NCI-H2227 treated with DMSO at 0.1 percent for 48 hours (cell line): ENCODE results near the gene PYGM.
A peak's percentile ranks its signal among the peaks of the same experiment; 100 is the strongest.

Experiments
- DNase-seq: peaks from one replicate; lab custom pipeline; 2025; lab: John Stamatoyannopoulos, UW

Gene PYGM

DNA sequence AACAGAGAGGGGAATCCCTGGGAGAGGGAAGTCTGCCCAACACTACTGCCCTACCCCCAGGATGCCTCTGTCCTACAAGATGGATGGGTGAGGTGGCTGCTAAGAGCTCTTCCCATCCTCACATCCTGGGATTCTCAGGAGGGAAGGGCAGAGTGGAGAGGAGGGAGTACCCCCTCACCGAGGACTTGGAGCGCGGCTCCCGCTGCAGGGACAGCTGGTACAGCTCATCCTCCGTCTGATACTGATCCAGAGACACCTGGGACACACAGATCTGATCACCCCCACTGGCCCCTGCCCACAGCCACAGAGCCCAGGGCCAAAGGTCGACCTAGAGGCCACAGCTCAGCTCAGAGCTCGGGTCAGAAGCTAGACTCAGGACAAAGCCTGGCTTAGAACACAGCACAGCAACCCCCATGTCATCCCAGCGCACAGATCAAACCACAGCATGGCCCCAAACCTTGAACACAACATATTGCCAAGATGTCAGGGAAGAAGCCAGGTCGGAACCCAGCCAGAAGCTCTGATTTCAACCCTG is 24.0 kb downstream of the PYGM start:
- no peak for DNase-seq

DNA sequence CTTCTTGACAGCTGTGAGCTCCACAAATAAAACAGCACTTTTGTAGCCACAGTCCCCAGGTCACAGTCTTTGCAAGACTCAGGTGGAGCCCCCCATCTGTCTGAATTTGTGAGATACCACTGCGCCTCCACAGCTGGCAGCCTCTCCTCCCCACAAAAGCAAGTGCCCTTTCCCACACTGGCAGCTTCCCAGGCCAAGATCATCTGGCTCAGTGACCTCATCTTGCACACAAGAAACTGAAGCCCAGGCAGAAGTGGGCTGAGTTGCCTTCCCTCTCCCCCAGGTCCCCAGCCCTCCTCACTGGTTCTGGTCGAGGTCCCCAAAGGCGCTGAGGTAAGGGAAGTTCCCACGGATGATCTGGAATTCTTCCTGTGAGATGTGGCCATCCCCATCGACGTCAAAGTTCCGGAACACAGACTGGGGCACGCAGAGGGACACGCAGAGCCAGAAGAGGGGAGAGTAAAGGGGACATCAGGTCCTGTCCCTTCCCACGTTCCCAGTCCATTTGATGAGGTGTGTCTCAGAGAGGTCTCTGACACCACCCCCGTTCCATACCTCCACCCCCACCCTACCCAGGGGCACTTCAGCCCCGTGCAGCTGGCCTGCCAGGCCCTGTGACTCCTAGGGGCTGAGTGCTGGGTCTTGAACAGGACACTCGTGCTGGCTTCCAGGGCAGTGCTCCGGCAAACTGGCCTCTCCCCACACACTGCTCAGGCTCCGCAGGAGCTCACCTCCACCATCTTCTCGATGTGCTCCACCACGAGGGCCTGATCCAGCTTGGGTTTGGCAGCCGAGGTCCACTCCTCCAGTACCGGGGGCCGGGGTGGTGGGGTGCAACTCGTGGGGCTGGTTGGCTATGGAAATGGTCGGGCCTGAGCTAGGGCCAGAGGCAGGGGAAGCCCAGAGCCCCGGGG is 24.7 kb downstream of the PYGM start:
- DNase-seq: no peak

DNA sequence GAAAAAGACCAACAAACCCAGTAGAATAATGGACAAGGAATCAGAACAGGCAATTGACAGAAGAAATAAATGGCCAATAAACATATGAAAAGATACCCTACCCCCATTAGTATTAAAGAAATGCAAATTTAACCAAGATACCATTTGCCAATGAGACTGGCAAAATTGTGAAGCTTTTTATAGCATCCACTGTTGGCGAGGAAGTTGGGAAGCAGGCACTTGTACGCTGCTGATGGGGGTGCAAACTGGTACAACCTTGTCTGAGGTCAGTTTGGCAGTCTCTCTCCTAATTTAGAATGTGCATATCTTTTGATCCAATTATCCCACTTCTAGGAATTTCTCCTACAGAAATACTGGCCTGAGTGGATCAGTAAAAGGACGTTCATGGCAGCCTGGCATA is 28.2 kb downstream of the PYGM start:
- no peak for DNase-seq

DNA sequence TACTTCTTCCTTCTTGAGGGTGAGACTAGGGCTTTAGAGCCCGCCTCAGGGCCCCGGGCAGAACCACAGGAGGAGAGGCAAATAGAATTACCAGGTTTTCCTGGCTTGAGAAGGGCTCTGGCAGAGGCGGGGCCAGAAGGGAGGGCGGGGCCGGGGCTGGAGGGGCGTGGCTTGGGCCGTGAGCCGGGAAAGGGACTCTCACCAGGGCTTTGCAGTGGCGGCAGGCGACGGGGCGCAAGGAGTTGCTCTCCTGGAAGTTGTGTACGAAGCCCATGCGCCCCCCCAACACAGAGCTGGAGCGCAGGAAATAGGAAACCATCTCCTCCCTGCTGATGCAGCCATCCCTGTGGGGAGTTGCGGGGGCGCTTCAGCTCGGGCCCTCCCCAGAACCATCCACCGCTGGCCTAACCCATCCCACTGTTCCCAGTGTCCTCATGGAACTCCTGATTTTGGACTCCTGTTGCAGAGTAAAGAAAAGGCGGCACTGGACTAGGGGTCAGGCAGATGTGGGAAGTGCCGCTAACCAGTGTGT is 29.9 kb downstream of the PYGM start:
- DNase-seq: no peak

DNA sequence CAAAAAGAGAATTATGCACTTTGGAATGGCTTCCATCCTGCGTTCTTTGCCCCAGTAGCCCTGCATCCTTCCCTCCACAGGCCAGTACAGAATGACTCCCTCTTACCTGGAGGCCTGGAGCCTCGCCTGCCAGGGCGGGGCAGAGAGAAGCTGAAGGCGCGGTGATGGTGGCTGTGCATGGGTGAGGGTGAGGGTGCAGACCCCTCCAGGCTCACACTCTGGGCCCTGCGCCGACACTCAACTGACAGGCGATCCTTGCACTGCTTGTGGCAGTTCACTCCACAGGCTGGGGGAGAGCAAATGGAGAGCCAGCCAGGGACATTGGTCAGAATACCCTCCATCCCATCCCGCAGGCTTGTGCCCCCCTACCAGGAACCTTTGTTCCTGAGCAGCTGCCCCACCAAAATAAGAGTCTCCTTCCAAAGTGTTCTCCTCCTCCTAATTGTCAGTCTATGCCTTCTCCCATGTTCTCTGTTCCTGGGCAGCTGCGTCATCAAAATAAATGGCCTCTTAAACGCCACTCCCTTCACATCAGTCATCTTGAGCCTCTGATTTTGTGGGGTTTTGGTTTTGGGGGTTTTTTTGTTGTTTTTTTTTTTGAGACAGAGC is 30.9 kb downstream of the PYGM start:
- no peak for DNase-seq

DNA sequence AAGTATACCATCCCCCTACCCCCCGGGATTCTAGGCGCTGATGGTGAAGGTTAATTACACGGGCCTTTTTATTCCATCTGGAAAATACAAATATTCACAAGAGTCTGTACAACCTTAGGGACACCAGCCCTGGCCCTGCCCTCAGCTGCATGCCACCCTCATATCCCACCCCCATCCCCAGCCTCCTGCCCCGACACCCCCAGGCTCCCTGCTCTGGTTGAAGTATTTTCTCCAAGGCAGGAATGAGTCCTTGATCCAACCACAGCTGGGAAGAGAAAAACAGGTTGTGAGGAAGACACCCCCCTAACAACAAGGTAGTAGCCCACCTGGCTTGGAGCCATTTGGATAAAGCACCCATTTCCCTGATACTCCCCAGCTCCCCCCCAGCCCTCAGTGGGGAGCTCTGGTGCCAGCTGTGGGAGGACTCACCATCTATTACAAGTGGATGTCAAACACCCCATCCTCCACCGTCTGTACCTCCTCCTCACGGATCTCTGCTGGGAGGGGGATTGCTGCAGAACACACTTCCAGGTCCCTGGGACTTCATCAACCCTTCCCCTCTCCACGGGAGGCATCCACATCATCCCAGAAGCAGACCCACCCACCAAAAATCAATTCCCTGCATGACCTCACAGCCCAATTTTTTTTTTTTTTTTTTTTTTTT is 32.8 kb downstream of the PYGM start:
- DNase-seq: no peak

DNA sequence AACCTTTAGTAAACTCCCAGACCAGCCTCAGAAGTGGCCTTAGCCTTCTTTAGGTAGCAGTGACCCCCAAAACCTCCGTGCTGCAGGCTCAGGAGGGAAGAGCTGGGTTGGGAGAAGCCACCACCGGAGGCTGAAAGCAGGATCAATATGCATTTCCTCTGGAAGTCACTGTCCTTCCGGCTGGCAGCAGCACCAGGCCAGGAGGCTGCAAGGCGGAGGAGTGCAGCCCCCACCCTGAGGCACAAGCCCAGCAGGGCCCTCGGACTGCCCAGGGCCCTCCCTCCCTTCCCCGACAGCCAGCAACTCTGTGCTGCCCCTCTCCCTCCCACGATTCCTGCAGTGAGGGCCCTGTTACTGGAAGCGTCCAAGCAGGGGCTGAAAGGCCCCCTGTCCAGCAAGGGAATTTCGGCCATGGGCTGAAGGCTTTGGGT is 33.5 kb downstream of the PYGM start:
- no peak for DNase-seq

DNA sequence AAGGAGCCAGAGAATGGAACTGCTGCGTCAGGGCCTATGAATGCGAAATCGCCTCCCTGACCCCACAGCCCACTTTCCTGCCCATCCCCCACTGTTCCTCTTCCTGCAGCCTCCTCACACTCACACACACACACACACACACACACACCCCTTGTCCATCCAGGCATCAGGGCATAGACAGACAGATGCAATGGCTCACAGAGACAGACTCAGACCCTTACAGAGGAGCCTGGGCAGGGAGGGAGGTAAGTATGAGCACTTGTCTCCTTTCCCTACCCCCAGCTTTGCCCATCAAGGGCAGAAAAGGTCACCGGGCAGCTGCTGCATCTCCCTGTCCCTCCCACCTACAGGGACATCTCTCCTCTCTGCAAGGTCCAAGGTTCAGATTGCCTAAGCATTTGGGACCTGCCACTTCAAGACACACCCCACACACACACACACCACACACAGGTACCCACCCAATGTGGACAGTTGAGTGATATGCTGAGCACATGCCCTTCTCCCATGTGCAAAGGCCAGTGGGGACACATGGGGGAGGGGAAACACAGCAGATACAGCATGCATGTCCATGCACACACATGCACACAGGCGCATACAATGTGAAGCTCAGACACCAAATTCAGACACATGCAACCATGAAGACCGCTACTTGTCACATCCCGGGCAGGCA is 34.8 kb downstream of the PYGM start:
- peak; percentile 29 for DNase-seq

DNA sequence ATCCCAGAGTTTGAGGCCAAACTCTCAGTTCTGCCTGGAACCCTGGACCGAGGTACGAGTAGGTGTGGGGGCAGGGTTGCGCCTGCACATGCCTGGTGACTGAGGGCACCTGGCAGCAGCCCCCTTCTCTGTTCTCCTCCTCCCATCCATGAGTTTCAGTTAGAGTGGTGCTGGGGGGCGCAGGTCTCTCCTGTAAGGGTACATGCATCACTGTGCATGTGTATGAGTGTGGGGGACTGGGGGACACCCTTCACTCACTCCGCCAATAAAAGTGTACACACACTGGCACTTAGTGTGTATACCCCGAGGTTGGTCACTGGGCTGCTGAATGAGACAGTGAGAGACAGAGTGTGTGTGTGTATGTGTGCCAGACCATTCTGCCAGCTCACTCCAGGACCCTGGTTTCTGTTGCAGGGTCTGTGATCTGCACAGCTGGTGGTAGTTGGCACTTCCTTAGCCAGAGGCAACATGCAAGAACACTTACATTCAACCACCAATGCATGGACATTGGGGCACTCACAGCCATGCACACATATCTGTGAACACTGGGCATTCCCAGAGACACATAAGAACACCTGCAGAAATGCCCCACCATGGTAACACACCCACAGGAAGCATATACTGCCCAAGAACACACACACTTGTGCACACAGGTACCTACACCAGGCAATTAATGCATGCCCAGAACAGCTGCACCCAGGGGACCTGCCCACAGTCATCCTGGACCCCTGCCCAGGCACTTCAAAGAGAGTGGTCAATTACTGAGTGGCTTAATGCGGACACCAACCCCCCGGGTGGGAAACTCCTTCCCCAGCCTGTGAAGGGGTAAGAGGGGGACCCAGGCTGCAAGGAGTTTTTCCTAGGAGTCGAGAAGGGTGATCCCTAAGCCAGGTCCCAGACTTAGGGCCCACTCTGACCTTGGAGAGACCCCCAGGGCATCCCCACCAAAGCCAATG is 35.6 kb downstream of the PYGM start:
- no peak for DNase-seq

DNA sequence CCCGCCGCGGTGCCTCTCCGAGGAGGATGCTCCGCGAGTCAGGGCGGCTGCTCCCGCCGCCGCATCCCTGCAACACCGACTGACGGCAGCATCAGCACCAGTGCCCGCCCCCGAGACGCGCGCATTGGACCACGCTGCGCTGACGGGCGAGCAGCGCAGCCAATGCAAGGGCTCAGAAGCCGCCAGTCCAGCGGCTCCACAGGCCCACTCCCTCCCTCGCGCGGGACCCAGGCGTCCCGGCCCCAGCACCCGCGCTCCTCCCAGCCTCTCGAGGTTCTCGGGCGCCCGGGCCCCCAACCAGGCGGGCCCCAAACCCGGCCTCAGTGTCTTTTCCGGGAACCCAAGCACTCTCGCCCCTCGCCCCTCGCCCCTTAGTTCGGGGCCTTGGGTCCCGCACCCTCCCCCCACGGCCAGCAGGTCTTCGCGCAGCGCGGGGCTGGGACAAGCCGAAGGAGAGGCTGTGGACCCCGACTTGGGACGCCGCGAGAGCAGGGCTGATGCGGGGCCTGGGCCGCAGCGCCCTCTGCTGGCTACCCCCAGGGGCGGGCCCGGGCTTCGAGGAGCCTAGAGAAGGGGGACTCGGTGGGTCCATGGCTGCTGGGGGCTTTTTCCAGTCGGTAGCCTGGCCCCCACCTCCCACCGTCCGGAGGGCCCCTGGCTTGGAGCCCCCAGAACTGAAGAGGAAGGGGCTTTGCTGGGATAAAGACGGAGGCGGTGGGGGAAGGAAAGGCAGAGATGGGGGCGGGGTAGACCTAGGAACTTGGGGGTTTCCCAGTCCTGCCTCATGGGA is 36.5 kb downstream of the PYGM start, which contains the start of gene NRXN2:
NRXN2 (minus strand) TSS at position 81 of the 790 bp plus-strand sequence. CDS start 9,498 bp downstream, outside the sequence.
- DNase-seq: peak; percentile 72

DNA sequence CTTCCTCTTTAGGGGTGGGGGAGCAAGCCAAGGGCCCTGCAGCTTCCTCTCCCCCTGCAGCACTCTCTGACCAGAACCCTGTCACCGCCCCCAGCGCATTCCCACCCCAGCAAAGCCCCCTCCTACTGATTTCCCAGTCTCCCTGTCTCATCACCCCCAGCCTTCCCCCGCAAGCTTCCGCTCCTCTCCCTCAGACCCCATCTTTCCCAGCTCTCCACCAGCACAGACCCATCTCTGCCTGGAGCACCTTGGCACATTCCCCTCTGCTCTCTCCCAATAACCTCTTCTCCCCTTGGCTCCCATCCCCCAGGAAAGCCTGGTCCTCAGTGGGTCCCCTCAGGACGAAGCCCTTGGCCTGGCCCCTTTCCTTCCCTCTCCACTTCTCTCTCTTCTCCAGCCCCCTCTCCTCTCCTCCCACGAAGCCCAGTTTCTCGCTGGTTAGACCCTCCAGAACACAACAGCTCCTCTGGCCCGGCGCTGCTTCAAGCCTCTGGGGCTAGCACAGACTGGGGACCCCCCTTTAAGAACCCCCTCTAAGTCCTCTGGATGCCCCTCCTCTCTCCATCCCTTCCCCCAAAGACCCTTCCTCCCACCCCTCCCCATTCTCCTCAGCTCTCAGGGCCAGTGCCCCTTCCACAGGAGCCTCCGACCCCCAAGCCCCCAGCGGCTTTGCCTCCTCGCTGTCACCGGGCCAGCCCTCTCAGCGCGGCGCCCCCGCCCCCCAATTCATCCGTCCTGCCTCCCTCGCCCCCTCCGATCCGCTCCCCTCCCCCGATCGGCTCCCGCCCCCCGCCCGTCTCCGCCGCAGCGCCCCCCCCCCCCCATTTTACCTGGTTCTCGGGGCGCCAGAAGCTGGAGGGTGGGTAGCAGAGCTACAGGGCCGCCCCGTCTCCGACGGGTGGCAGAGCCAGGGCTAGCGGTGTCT is 37.4 kb downstream of the PYGM start:
- DNase-seq: no peak

DNA sequence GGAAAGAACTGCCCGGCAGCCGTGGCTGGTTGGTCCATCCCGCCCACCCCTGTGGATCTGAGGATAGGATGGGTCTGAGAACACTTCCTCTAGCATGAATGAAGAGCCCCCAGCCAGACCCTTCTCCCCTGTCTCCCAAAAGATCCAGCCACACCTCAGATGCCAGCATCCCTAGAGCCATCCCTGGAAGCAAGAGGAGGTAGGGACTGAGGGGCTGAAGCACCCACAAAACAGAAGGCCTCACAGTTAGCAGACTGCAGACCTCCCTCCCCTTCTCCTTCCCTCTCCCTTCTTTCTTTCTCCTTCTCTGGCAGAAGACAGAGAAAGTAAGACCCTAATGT is 38.4 kb downstream of the PYGM start:
- no peak for DNase-seq

DNA sequence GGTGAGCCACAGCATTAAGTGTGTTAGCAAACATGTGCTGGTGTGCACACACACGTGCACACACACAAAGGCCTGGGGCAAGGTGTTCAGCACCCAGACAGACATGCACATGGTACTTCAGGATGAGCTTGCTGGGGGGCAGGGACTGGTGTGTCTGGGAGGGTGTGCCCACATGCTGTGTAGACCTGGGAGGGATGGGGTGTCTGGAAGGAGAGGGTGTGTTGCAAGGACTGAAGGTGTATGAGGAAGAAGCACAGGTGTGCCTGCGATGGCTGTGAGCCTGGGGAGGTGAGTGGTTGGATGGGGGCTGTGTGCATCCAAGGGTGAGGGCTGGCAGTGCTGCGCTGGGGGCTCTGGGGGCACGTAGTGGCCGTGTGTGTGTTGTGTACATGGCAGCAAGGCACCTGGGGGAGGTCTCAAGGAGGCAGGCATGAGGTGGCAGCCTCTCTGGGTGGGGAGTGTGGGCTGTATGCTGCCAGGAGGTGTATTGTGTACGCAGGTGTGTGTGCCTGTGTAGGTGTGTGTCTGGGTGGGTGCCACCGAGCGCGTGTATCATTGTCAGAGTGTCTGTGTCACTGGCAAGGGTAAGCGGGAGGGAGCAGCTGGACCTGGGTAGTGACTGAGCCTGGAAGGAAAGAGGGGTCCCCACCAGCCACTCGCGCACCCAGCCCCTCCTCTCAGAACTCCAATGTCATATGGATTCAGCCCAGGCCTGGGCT is 39.0 kb downstream of the PYGM start:
- no peak for DNase-seq

DNA sequence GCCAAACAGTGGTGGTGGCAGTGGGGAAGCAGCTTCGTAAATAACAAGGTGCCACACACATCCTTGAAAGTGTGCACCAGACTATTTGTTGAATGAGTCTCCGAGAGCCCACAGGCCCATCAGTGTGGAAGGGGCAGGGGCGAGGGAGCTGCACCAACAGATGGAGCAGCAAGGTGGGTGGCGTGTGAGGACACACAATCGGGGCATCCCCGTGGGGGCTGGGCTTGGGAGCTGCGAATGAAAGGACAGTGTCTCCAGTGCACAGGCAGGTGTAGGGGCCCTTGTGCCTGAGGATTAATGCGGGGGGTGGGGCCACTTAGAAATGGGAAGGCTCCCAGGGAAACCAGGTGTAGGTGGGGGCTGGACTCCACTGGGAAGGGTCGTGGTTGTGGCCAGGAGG is 39.6 kb downstream of the PYGM start:
- no peak for DNase-seq

DNA sequence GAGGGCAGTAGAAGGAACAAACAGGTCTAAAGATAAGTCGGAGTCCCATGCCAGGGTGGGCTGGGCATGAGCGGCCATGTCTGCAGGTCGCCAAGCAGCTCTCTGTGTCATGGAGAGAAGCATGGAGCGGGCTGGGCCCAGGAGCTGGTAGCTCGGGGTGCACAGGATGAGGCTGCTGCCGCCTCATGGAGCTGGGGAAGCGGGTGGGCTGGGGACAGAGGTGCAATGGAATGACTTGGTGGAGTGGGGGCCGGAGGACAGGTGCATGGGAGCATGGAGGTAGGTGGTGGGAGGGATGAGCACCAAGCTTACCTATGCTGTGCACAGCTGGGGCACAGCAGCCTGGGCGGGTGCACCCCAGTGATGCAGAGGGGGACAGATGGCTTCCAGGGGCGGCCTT is 40.4 kb downstream of the PYGM start:
- DNase-seq: no peak

DNA sequence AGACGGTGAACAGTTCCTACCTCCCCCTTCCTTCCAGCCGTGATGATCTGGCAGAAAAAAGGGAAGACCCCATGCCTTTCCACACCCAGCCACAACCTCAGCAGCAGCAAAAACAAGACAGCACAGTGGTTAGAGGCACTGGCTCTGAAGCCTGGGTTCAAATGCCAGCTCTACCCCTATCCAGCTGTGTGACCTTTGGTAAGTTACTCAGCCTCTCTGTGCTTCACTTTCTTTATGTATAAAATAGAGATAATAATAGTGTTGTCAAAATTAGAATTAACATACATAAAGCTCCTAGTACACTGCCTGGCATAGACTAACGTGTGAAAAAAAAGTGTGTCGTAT is 41.0 kb downstream of the PYGM start:
- DNase-seq: no peak

DNA sequence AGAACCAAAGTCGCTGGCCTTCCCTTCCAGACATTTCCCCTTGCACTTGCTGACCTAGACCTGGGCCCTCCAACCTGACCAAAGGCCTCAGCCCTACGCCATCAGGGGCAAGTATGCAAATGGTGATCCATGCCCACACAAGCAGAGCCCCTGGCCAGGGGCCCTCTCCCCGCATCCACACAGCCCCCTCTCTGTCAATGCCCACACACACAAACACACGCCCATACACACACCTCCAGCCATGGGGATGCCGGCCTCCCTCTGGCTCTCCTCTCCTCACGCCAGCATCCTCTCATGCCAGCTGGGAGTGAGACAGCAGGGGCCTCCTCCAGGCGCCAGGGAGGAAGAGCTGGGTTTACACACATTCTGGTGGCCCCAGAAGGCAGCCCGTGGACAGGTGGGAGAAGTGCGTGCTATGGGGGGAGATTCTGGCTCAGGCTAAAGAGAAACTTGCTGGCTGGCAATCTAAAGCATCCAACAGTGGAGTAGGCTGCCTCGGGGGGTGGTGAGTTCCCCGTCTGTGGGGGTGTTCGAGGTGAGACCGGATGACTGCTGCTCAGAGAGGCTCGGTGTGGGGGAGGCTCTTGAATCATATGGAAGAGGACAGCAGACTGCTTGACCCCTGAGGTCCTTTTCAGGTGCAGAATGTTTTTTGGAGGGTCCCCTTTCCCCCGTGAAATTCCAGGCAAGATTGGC is 41.5 kb downstream of the PYGM start:
- DNase-seq: no peak

DNA sequence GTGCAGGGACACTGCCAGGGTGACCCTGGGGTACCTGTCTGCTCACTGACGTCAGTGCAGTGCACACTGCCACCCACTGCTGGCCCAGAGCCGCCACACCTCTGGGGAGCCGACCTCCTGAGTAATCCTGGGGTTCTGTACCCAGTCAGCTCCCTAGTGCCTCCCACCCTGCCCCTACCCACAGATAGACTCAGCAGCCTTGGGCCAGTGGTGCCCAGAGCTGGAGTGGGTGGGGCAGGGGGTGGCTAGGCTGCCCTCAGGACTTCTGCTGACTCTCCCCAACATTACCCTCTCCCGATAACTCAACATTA is 42.6 kb downstream of the PYGM start:
- no peak for DNase-seq
